GM12878 (cell line): ENCODE data around the gene MTHFD1L.

Source experiments
- ATF3 ChIP-seq: IDR thresholded peaks from 2 replicates; pipeline ENCODE4 v1.6.1; 2011; ENCODE audit warnings: low read depth, mild to moderate bottlenecking, low read length, moderate library complexity, borderline replicate concordance; ENCODE audit errors: extremely low read depth
- CTCF ChIP-seq, 3 experiments: IDR thresholded peaks in 2 of 3; conservative IDR thresholded peaks in 1 of 3; 2 replicates each; pipeline ENCODE4 v1.5.1; 2011; ENCODE audit warnings: low read depth in 3 of 3, low read length in 3 of 3, mild to moderate bottlenecking in 3 of 3, control low read depth in 2 of 3, moderate library complexity in 2 of 3, inconsistent platforms in 1 of 3, mixed read lengths in 1 of 3; ENCODE audit not compliant: control insufficient read depth in 2 of 3, insufficient read depth in 1 of 3; ENCODE audit errors: extremely low read depth in 1 of 3
- ETV6 ChIP-seq, 2 experiments: fragments of 450-650 bp in 1 of 2; IDR thresholded peaks in 1 of 2; conservative IDR thresholded peaks in 1 of 2; 2 replicates each; pipeline ENCODE4 v1.6.1; 2014; ENCODE audit warnings: antibody characterized with exemption in 1 of 2, borderline replicate concordance in 1 of 2, low read depth in 1 of 2, mild to moderate bottlenecking in 1 of 2, moderate library complexity in 1 of 2
- MEF2A ChIP-seq: IDR thresholded peaks from 2 replicates; pipeline ENCODE4 v1.6.1; 2011; ENCODE audit warnings: low read depth, mild to moderate bottlenecking, low read length, moderate library complexity; ENCODE audit not compliant: insufficient read depth
- POLR2A ChIP-seq: IDR thresholded peaks from 2 replicates; pipeline ENCODE4 v1.6.1; 2011; ENCODE audit warnings: low read depth, mild to moderate bottlenecking, low read length
- POLR2AphosphoS5 ChIP-seq: IDR thresholded peaks from 2 replicates; pipeline ENCODE4 v1.6.1; 2011; ENCODE audit warnings: mild to moderate bottlenecking, low read length, inconsistent platforms
- SMAD1 ChIP-seq: fragments of 450-650 bp; IDR thresholded peaks from 2 replicates; pipeline ENCODE4 v1.6.1; 2018; ENCODE audit warnings: mild to moderate bottlenecking, low read depth; ENCODE audit not compliant: partially characterized antibody
- SREBF2 ChIP-seq: IDR thresholded peaks from 2 replicates; pipeline ENCODE4 v1.6.1; 2012; ENCODE audit warnings: mild to moderate bottlenecking, low read length
- TCF7 ChIP-seq: IDR thresholded peaks from 2 replicates; pipeline ENCODE4 v1.6.1; 2014; ENCODE audit warnings: antibody characterized with exemption, borderline replicate concordance
- ZBTB11 ChIP-seq: fragments of 450-650 bp; formaldehyde crosslinking; IDR thresholded peaks from 2 replicates; pipeline ENCODE4 v1.5.0; 2022; ENCODE audit warnings: mild to moderate bottlenecking, missing genetic modification characterization
- ZNF274 ChIP-seq: IDR thresholded peaks from one replicate; pipeline ENCODE4 v1.8.0; 2011; ENCODE audit not compliant: insufficient read length, insufficient read depth

GRCh38 chr6:151136141-151136755 lies 270.7 kb downstream of the MTHFD1L start:
- TF ChIP-seq ZBTB11 (CRISPR knock-in tag), result no peak
- no peak for TF ChIP-seq ETV6 (conservative IDR thresholded peaks at IDR 0.05 in 1 of 2, IDR thresholded peaks at IDR 0.05 in 1 of 2; ENCODE audit: borderline replicate concordance in 1 of 2, low read depth in 1 of 2)
- TF ChIP-seq SREBF2, result no peak
- TF ChIP-seq CTCF (IDR thresholded peaks at IDR 0.05 in 2 of 3, conservative IDR thresholded peaks at IDR 0.05 in 1 of 3; ENCODE audit: control insufficient read depth in 2 of 3, extremely low read depth in 1 of 3, insufficient read depth in 1 of 3, low read depth in 3 of 3, low read length in 3 of 3), result no peak
- TF ChIP-seq POLR2A, result no peak
- no peak for TF ChIP-seq ATF3
- TF ChIP-seq TCF7, result no peak
- no peak for TF ChIP-seq MEF2A
- no peak for TF ChIP-seq ZNF274
- TF ChIP-seq POLR2AphosphoS5, result no peak
- no peak for TF ChIP-seq SMAD1
